ENCODE results near the gene ACER3.

GRCh38 chr11:77030834-77031414, 170.2 kb downstream of the ACER3 start:
- TF ChIP-seq GLIS3 (CRISPR knock-in tag; IDR thresholded peaks at IDR 0.05) (no peak), TOX (CRISPR knock-in tag; IDR thresholded peaks at IDR 0.05; ENCODE audit: borderline replicate concordance) (no peak), PPARA (CRISPR knock-in tag; IDR thresholded peaks at IDR 0.05; ENCODE audit: borderline replicate concordance) (no peak), TSHZ2 (CRISPR knock-in tag; IDR thresholded peaks at IDR 0.05) (no peak), BACH2 (CRISPR knock-in tag; IDR thresholded peaks at IDR 0.05; ENCODE audit: borderline replicate concordance) (no peak), ZFP3 (CRISPR knock-in tag; IDR thresholded peaks at IDR 0.05) (no peak), ARNTL (CRISPR knock-in tag; IDR thresholded peaks at IDR 0.05; ENCODE audit: borderline replicate concordance, low read depth) (no peak), POU6F1 (CRISPR knock-in tag; IDR thresholded peaks at IDR 0.05; ENCODE audit: borderline replicate concordance, low read depth) (no peak), RARB (CRISPR knock-in tag; IDR thresholded peaks at IDR 0.05) (no peak), ESRRG (CRISPR knock-in tag; IDR thresholded peaks at IDR 0.05) (no peak), CSDC2 (CRISPR knock-in tag; IDR thresholded peaks at IDR 0.05) (no peak)

Measured in SK-N-SH treated with all-trans-retinoic acid at 6 μM for 48 hours (cell line).